ENCODE data around the gene FOXP1.
"Not testable (repeated sequence)": the region's sequence is repeated elsewhere in the genome, so short reads cannot be mapped to it uniquely, and the experiment has no call there.

The FOXP1 gene

DNA sequence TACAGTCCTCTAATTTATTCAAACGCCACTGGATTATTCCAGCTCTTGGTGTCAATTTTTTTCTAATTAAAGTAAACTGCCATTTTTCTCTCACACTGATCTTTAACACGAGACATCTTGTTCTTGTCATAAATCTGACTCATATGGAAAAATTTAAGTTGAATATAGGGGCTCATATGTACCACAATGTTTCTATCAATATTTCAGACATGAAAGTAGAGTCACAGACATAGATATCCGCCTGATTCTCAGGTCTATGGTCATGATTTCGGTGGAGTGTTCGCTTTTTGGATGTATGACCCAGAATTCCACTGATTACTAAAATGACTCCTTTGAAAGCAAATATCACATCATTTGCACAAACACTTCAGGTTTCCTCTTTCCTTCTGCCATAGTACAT is 552.8 kb downstream of the FOXP1 start:
- no peak for DNase-seq (ENCODE audit: extremely low read depth in 1 of 2, low read depth in 1 of 2)

GRCh38 chr3:71029770-71030169 is 553.8 kb downstream of the FOXP1 start:
- no peak for DNase-seq (ENCODE audit: extremely low read depth in 1 of 2, low read depth in 1 of 2)

DNA sequence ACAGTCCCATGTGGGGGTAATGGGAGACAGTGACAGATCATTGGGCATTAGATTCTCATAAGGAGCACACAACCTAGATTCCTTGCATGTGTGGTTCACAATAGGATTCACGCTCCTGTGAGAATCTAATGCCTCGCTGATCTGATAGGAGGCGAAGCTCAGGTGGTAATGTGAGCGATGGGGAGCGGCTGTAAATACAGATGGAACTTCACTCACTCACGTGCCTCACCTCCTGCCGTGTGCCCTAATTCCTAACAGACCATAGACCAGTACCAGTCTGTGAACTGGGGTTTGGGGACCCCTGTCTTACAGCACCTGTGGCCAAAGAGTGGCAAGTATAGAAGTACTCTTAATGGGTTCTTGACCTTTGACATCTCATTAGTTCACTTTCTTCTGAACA is 554.7 kb downstream of the FOXP1 start:
- DNase-seq (ENCODE audit: extremely low read depth in 1 of 2, low read depth in 1 of 2), result no peak

DNA sequence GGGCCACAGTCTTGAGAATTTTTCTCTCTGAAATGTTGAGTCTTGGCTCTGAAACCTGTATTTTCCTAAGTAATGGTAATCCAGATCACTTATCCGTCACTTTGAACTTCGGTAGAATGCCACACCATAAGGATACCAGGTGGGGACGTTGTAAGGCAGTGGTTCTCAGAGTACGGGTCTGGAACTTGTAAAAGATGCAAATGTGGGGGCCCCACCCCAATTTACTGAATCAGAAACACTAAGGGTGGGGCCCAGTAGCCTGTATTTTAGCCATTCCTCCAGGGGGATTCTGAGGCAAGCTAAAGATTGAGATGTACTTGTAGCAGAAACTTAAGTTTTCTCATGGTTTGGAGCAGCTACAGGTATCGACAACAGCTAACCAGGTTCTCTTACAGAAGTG is 555.3 kb downstream of the FOXP1 start:
- DNase-seq (ENCODE audit: extremely low read depth in 1 of 2, low read depth in 1 of 2), result no peak

DNA sequence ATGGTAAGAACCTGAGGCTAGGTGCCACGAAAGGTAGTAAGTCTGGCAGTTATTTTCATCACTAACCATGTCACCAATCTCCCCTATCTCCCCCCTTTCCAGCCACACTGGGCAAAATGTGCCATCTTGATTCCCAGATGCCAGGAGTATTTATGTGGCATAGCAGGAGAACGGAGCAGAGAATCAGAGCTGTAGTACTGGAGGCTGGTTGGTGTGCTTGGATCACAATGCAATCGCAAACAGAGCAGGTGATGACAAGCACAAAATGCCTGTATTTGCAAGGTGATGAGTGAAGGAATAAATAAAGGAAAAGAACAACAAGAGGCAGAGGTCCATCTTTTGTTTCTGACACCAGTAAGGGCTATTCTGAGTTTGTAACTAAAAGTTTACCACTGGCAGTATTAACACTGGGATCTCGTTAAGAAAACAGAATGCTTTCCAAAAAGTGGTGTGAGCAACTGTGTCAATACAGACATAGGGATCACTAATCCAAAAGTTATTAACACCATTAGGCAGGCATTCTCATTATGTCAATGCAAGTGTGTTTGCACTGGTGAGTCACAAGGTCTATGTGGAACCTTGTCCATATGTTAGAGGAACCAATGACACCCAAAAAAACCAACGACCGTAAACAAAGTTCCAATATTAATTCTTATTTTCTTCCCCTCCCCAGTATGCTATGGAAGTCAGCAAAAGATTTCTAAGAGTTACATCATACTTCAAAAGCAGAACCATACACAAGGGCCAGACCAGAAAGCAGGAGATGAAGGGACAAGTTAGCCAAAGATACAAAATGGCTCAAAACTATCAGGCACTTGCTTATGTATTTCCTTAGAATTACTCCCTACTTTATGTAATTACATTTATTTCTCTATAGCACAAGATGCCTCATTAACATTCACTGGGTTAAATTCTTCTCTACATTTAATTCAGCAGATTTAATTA is 556.6 kb downstream of the FOXP1 start:
- no peak for DNase-seq (ENCODE audit: extremely low read depth in 1 of 2, low read depth in 1 of 2)

DNA sequence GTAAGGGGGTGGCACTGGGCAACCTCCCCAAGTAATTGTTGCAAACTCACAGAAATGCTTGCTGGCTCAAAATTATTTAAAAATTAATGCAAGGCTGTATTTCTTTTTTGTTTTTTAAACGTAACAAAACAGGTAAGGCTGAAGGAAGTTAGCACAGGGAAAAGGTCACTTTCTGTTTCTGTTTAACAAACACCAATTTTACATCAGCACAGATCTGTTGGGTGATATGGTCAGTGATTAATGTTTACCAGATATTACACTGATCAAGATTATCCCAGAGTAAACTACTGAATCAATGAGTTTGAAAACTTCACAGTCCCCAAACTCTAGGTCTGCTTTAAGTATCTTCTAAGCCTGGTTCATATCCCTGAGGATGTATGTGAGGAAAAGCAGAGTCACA is 558.0 kb downstream of the FOXP1 start:
- DNase-seq (ENCODE audit: extremely low read depth in 1 of 2, low read depth in 1 of 2), result no peak

GRCh38 chr3:71025010-71025409 is 558.5 kb downstream of the FOXP1 start:
- DNase-seq (ENCODE audit: extremely low read depth in 1 of 2, low read depth in 1 of 2), result no peak

GRCh38 chr3:71022551-71023335 is 560.8 kb downstream of the FOXP1 start:
- DNase-seq (ENCODE audit: extremely low read depth in 1 of 2, low read depth in 1 of 2), result no peak

DNA sequence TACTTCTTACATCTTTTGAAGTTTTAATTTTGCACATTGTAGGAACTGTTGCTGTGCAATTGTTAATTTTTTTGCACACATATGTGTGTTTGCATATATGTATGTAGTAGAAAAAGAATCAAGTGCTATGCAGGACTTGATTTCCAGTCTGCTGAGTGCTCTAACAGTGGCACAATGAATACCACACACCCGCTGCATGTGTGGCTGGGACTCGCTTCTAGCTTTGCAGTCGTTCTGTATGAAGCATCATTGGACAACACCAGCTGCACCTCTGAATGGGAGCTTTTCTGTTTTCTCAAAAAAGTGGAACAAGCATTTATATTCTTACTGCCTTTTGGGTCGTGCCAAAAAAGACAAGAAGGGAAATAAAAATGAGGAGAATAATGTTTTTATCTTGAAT is 564.7 kb downstream of the FOXP1 start:
- no peak for DNase-seq (ENCODE audit: extremely low read depth in 1 of 2, low read depth in 1 of 2)

- DNase-seq (ENCODE audit: extremely low read depth in 1 of 2, low read depth in 1 of 2), result no peak
Measured at GRCh38 chr3:71016178-71016845, 567.2 kb downstream of the FOXP1 start.

DNA sequence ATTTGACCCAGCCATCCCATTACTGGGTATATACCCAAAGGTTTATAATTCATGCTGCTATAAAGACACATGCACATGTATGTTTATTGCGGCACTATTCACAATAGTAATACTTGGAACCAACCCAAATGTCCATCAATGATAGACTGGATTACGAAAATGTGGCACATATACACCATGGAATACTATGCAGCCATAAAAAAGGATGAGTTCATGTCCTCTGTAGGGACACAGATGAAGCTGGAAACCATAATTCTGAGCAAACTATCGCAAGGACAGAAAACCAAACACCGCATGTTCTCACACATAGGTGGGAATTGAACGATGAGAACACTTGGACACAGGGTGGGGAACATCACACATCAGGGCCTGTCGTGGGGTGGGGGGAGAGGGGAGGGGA is 568.9 kb downstream of the FOXP1 start:
- not testable (repeated sequence) for DNase-seq (ENCODE audit: extremely low read depth in 1 of 2, low read depth in 1 of 2)

- DNase-seq (ENCODE audit: extremely low read depth in 1 of 2, low read depth in 1 of 2), result no peak
Measured at GRCh38 chr3:71012971-71013370, 570.6 kb downstream of the FOXP1 start.

DNA sequence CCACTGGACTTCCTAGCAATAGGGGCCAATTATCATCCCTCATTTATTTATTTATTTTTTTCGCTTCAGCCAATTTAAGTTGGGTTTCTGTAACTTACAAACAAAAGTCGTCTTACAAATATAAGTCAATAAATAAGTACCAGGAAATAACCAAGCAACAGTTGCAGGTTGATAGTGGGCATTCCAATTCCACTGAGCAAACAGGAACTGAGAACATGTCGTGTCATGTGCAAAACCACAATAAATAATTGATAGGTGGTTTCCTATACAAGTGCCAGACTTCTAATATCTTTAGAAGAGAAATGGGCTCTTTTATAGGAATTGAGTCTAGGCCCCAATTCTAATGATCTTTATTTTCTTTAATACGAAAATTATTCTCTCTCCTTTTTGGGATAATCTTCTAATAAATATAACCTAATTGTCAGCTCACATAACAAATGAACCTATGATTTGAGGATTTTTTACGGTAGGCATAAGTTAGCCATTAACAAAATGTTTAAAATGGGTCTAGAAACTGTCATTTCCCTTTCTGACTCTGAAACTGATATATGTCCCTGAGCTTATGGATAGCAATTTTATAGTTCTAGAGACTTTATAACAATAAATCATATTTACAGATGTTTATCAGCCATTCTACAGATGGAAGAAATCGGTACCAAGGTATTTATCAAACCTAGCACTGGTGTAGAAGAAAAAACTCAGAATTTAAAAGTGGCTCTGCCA is 571.8 kb downstream of the FOXP1 start:
- no peak for DNase-seq (ENCODE audit: extremely low read depth in 1 of 2, low read depth in 1 of 2)

GRCh38 chr3:71010726-71011455 is 572.6 kb downstream of the FOXP1 start:
- no peak for DNase-seq (ENCODE audit: extremely low read depth in 1 of 2, low read depth in 1 of 2)

GRCh38 chr3:71008350-71008935 is 575.1 kb downstream of the FOXP1 start:
- DNase-seq (ENCODE audit: extremely low read depth in 1 of 2, low read depth in 1 of 2), result no peak

GRCh38 chr3:71006810-71007785 is 576.4 kb downstream of the FOXP1 start:
- no peak for DNase-seq (ENCODE audit: extremely low read depth in 1 of 2, low read depth in 1 of 2)

DNA sequence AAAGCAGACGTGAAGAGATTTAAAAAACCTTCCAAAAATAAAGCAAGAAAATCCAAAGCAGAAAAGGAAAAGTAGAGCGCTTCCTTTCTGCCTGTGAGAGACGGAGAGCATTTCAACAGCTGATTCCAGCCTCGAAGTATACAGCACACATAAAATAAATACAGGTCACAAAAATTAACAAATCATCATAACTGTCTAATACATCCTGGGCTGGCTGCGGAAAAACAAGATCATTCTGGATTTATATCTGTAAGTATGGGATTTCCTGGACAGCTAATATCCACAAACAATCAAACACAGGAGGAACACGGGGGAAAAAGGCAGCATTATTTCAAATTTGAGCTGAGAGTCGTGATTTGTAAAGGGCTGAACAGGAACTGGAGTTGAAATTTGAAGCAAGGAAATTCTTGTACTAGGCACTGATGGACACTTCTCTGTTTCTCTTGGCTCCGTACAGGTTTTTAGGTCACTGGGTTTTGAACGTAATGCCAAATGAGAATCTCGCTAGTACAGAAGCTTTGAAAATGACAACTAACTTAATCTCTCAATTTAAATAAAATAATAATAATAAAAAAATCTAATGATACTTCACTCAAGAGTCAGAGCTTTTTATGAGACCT is 577.7 kb downstream of the FOXP1 start:
- no peak for DNase-seq (ENCODE audit: extremely low read depth in 1 of 2, low read depth in 1 of 2)

DNA sequence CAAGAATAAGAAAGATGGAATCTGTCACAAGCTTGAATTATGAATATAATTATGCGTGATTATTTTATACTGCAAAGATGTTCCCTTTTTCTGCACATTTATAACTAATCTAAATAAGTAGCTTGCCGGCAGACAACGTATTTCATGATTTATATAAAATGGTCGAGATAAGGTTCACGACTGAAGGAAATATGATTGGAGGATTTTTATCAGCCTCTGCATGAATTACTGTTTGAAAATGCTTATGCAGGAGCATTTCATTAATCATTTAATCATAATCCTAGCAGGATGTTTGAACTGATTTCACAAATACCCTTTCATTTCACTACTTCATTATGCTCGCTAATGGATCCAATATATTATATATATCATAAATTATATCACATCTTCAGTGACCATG is 580.0 kb downstream of the FOXP1 start:
- DNase-seq (ENCODE audit: extremely low read depth in 1 of 2, low read depth in 1 of 2), result no peak
